Measurements from ENCODE around the gene EVA1C.

DNA sequence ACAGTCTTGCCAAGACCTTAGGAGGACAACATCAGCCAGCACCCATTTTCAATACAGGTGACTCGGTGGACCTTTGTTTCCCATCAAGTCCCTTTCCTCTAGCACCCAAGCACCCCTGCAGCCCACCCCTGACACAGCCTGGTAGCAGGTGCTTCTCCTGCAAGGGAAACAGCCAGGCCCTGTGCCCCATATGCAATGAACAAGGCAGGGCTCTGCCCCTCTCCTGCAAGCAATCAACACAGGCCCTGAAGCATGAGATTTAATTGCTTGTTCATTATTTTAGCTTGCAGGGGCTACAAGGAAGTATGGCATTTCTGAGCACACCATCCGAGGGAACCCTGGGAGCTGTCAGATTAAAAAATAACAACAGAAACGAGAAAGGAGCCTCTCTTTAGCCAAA is 137.4 kb downstream of the EVA1C start:
- TF ChIP-seq ZNF778 (CRISPR knock-in tag; IDR thresholded peaks at IDR 0.05), result no peak
- no peak for TF ChIP-seq ZNF12 (CRISPR knock-in tag; IDR thresholded peaks at IDR 0.05)
- no peak for TF ChIP-seq CTCF (IDR thresholded peaks at IDR 0.05 in 2 of 3, conservative IDR thresholded peaks at IDR 0.05 in 1 of 3; ENCODE audit: insufficient read depth in 2 of 3, low read depth in 1 of 3, low read length in 3 of 3)
- TF ChIP-seq BMI1 (IDR thresholded peaks at IDR 0.05; ENCODE audit: low read length), result no peak
- TF ChIP-seq, protein P1, sequence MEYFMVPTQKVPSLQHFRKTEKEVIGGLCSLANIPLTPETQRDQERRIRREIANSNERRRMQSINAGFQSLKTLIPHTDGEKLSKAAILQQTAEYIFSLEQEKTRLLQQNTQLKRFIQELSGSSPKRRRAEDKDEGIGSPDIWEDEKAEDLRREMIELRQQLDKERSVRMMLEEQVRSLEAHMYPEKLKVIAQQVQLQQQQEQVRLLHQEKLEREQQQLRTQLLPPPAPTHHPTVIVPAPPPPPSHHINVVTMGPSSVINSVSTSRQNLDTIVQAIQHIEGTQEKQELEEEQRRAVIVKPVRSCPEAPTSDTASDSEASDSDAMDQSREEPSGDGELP (CRISPR knock-in tag; IDR thresholded peaks at IDR 0.05; ENCODE audit: borderline replicate concordance), result no peak
- no peak for TF ChIP-seq CHD7 (IDR thresholded peaks at IDR 0.05; ENCODE audit: low read depth, low read length)
- no peak for TF ChIP-seq ZNF79 (CRISPR knock-in tag; IDR thresholded peaks at IDR 0.05; ENCODE audit: low read depth)
